IPS DF 4.7 (cell line): ENCODE data around the gene FKBP7.
"Not testable (repeated sequence)": the region's sequence is repeated elsewhere in the genome, so short reads cannot be mapped to it uniquely, and the experiment has no call there.

Experiments used
- DNase-seq: peaks from one replicate; pipeline ENCODE4 v3.0.0-alpha.2; 2013; ENCODE audit warnings: low spot score; ENCODE audit errors: extremely low read depth

FKBP7 gene

DNA sequence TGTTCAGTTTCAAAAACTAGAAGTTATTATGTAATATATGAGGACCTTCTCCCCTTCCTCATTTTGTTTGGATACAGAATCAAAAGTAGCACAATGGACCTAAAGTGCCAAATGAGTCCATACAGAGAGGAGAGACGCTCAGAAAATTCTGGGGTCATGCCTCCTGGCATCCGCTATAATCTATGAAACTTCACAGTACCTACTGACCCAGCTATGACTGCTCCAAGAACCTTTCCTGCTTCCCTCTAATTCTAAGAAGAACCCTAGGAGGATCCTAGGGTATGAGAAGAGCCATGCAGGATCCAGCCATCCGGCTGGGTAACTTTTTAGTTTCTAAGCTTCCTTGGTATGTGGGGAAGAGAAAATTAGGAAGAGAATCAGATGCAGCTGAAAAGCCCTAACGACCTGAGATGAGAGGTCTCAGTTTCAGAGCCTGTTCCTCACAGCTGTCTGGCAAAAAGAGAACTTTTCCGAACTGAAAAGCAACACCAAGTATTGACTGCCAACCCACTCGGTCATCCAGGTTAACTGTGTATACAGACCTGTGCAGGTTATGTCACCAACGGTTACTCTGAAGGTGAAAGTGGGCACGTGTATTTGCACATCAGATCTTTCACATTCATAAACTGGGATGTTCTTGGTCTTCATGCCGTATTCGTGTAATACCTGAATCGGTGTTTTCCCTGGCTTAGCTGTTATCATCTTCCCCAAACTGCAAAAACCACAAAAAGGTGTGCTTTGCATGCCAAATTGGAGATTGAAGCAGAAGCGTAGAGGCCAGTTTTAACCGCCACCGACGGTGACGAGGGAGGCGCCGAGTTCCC, 28.5 kb downstream of the FKBP7 start:
- no peak for DNase-seq

DNA sequence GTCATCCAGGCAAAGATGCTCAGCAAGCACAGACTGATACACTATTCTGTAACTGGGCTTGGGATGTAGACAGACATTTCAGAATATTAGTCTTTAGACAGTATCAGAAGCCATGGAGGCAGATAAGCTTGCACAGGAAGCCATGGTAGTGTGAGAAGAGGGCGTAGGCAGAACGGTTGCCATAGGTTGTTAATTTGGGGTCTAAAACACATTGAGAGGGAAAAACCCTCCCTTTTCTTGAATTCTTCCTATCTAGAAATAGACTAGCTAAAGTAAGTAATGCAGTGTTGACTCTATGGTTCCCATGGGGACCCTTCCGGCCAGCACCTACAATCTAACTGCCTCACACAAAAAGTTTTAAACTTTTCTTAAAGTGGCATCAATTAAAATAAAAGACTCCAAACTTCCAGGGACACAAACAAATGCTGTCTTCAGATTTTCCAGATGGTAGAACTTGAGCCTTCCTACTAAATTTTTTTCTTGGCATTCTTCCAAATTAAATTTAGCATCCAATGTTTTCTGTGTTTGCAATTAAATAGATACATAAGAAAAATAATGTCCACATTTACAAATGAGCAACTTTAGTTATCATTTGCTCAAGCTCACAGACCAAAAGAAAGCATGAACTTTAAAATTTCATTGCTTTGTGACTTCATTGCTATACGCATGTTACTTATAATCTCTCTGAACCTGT, 29.3 kb downstream of the FKBP7 start:
- no peak for DNase-seq

DNA sequence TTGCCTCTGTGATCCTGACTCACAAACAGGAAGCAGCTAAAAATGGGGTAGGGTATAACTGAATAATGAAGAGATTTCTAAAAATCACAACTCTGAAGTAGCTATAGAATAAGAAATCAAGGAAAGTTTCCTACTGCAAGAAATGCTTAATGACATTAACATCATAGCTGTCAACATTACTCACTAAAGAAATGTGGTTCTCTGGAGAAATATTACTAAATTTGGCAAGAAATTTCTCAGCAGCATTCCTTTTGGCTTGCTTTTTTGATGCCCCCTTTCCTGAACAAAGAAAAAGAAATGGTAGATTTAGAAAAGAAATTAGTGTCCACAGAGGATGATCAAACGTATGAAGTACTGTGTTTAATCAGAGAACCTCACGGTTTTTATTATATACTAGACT, 37.0 kb downstream of the FKBP7 start:
- DNase-seq, result no peak

DNA sequence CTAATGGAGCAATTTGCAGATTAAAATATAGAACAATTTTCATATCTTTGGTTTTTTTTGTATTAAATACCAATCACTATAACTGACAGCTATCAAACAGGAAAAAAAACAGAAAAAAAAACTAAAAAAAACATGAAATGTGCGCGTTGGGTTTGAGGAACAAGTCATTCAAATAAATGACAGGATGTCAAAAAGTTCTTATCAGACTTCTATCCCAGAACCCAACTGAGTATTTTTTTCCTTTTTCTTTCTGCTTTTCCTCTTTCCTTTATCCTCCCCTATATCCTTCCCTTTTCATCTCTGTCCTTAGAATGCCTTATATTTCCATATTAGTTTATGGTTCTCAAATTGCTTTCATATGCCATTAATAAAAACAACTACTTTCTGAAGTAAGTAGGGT, 41.7 kb downstream of the FKBP7 start:
- DNase-seq, result no peak

DNA sequence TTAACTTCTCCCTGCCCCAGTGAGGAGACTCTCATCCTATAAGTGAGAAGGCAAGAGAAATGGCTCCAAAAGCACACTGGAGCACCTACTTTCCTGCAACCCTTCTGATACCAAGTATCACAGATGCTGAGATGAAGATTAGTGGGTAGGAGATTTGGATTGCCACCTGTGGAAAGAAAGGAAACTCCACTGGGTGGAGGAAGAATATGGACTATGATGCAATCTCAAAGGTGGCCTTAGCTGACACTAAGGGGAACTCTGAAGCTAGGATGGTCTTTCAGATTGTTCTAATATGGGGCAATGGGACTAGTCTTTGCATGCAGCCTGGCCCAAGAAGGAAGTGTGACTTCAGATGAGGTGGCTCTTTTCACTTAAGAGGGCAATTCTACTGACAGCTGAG, 49.1 kb downstream of the FKBP7 start:
- DNase-seq, result no peak

DNA sequence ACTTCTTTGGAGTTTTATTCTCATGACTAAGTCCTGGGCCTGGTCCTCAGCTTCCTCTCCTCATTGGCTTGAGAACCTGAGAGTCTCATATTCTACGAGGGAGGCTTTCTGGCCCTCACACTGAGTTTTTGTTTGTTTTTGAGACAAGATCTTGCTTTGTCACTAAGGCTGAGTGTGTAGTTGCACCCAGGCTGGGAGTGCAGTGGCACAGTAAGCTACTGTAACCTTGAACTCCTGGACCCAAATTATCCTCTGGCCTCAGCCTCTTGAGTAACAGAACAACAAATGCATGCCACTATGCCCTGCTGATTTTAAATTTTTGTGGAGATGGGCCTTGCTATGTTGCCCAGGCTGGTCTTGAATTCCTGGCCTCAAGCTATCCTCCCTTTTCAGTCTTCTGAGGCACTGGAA, 50.0 kb downstream of the FKBP7 start:
- DNase-seq, result no peak

DNA sequence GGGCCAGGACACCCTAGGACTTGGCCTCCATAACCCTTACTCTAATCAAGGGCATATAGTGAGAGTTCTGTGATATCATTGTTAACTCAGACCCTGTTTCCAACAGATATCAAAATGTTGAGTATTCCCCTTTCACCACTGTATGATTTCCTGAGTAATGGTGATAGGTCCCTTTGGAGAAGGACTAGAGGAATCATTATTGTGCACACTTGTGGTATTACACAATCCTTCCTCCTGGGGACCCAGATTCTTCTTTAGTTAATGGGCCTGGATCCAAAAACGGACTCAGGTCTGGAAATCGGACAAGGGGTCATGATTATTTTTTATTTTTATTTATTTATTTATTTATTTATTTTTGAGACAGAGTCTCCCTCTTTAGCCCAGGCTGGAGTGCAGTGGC, 50.9 kb downstream of the FKBP7 start:
- no peak for DNase-seq

DNA sequence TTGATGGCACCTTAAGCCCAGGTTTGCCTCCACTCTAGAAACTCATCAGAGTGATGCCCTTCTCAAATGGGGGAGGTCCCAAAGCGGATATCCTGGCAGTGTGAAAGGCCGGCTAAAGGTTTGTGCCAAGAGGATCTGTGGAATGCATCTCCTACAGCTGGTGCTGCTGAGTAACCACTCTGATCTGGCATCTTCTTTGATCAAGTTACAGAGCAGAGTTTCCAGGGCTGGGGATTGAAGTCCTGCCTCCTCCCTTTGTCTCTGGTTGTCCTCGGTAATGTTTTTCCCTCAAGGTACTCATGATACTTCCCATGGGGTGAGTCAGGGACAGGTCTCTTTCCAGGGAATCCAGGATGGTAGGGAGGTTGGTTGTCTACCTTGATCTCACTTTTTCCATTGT, 52.0 kb downstream of the FKBP7 start:
- DNase-seq, result no peak

DNA sequence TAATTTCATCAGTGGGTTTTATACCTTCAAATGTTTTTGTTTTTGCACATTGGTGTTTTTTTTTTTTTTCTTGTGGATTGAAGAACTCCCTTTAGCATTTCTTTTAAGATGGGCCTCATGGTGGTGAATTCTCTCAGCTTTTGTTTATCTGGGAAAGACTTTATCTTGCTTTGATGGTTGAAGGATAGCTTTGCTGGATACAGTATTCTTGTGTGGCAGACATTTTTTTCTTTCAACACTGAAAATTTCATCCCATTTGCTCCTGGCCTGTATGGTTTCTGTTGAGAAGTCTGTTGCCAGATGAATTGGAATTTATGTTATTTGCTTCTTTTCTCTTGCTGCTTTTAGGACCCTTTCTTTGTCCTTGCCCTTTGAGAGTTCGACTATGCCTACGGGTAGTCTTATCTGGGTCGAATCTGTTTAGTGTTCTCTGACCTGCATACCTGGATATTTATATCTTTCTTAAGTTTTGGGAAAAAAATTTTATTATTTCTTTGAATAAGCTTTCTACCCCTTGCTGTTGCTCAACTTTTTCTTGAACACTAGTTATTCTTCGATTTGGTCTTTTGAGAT, 53.1 kb downstream of the FKBP7 start:
- no peak for DNase-seq

DNA sequence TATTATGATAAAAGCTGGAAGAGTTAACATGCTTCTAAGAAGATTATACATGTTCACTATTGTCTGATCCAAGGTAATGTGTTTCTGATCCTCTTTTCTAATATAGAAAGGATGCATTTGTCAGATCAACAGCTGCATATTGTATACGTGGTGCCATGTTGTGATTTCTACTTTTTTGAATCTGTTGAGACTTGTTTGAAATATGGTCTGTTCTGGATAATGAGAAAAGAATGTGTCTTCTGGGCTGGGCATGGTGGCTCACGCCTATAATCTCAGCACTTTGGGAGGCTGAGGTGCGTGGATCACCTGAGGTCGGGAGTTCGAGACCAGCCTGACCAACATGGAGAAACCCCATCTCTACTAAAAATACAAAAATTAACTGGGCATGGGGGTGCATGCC, 54.7 kb downstream of the FKBP7 start:
- not testable (repeated sequence) for DNase-seq

DNA sequence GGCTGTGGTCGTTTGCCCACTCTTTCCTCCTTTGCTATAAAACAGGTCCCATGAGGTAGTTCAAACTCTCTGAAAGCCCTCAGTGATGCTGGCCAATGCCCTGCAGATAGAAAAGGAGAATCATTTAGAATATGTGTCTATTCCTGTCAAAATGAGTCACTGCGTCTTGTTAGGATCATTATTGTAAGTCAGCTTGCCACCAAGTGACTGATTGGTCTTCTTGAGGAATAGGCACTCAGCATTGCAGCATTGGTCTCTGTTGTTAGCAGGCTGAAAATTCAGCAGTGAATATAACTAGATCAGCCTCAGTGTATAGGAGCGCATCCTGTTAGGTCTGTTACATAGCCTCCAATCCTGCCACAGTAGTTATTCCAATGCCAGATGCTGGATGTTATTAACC, 56.3 kb downstream of the FKBP7 start:
- DNase-seq, result no peak

DNA sequence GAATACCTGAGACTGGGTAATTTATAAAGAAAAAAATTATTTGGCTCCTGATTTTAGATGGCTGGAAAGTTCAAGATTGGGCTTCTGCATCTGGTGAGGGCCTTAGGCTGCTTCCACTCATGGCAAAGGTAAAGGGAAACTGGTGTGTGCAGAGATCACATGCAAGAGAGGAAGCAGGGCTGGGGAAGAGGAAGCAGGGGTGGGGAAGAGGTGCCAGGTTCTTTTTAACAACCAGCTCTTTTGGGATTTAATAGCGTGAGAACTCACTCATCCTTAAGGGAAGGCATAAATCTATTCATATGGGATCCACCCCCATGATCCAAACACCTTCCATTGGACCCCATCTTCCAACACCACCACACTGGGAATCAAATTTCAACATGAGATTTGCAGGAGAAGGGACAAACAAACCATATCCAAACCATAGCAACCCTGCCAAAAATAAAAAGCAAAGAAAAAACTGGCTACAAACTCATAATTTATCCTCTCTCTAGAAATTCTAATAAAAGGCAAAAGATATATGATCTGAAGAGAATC, 57.9 kb downstream of the FKBP7 start:
- DNase-seq, result no peak

DNA sequence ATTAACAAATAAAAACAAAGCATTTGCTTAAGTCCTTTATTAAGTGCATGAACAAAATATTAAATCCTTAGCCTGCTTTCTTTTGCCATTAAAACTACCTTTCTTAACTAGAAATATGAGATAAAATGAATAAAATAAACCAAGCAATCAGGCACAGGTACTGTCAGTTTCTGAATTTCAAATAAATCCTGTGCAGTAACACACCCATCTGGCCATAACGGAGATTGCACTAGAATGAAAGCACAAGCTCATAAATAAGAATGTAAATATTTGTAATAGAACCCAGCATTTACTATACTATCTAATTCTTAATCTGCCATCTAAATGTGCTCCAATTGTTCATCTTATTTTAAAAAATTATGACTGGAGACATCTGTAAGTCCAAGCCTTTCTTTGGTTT, 59.3 kb downstream of the FKBP7 start:
- no peak for DNase-seq

DNA sequence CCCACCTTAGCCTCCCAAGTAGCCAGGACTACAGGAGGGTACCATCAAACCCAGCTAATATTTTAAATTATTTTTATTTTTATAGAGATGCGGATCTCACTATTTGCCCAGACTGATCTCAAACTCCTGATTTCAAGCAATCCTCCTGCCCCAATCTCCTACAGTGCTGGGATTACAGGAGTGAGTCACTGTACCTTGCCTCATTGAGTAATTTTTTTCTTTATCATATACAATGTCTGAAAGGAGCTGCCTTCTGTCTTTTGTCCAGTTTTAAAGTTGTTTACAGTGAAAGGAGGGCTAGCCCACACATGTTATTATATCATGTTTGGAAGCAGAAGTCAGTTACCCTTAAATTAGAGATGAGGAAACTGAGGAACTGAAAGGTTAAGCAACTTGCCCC, 60.0 kb downstream of the FKBP7 start:
- no peak for DNase-seq

DNA sequence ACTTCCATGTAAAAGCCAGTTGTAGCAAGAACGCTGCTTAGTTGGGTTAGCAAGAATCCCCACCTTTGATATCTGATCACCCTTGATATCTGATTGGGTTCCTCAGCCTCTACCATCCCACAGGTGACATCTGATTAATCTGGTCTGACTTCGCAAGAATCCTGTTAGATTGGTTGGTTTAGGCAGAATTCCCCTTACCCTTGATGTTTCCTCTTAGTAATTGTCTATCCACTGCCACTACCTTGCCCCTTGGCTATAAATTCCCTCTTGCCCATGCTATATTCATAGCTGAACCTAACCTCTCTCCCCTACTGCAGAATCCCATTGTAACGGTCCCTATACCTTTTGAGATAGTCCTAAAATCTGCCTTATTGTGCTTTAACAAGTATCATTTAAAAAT, 60.5 kb downstream of the FKBP7 start:
- DNase-seq, result no peak

DNA sequence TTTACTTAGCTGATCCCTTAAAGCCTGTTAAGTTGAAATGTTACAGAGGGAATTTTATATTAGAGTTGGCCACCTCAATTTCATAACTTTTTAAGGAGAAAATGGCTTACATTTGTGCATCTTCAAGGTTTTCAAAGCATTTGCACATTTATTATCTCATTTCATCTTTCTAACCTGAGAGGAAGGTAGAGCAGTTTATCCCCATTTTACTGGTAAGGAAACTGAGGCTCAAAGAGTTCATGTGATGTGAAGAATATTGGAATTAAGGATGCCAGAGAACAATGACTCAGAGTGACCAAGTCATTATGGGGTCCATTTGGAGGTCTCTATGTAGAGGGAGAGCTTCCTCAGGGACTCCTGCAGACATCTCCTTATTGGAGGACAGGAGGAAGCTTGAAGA, 62.4 kb downstream of the FKBP7 start:
- DNase-seq, result no peak

DNA sequence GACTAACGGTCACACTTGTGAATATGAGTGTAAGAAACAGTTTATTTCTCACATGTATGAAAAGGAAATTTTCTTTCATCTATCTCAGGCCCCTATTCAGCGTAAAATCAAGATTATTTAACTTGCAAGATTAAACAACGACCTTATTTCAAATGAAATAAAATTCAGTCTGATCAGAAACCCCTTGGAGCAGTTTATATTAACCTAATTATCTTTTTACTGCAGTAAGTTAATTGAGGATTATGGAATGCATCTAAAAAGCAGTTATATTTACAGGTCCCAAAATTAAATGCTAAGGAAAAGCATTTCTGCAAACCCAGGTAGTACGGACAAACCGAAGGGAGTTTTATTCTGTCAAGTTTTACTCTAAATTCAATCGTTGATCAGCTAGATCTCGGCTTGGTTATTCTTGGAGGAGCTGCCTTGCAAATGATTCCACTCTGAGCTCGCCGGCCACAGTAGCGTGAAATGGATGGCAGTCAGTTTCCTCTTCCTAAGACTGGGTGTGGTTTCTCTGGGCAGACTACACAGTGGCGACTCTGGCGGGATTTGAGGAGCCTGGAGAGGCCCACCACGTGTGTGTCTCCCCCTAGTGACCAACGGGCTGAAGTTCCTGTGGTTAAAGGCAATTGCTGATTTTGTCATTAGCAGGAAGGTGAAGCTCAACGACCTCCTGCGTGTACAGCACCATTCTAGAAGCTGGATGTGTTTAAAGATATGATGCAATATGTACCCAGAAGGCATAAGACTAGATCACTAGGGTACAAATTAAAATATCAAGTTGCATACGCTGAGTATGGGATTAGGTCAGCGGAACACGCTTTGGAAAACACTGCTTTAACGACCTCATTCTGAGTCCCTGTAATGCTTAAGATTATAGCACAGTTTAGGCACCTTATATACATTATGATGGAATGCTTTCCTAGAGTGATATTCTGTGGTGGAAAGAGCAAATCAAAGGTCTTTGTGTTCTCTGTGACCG, 63.8 kb downstream of the FKBP7 start:
- peak; percentile 78 for DNase-seq
